GM18909 (cell line): ENCODE measurements around the gene CPN1.
"Not testable (repeated sequence)": the region's sequence is repeated elsewhere in the genome, so short reads cannot be mapped to it uniquely, and the experiment has no call there.

Experiments used
- ATAC-seq: cut with Tn5 transposase; IDR thresholded peaks from one replicate; pipeline ENCODE4 v1.9.1; 2021; ENCODE audit warnings: mild to moderate bottlenecking; ENCODE audit not compliant: unreplicated experiment, poor library complexity

Gene CPN1

DNA sequence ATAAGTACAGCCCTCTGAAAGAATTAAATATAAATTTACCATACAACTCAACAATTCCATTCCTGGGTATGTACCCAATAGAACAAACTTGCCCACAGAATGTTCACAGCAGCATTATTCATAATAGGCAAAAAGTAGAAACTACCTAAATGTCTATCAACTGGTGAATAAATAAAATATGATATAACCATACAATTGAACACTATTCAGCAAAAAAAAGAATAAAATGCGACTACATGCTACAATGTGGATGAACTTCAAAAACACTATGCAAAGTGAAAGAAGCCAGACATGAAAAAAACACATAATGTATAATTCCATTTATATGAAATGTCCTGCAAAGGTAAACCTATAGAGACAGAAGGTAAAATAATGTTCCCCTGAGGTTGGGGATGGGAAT is 2.0 kb upstream of the CPN1 start:
- ATAC-seq: no peak

GRCh38 chr10:100082276-100082675 is 607 bp upstream of the CPN1 start:
- not testable (repeated sequence) for ATAC-seq

GRCh38 chr10:100076750-100077149 is 4.9 kb downstream of the CPN1 start:
- ATAC-seq: no peak

DNA sequence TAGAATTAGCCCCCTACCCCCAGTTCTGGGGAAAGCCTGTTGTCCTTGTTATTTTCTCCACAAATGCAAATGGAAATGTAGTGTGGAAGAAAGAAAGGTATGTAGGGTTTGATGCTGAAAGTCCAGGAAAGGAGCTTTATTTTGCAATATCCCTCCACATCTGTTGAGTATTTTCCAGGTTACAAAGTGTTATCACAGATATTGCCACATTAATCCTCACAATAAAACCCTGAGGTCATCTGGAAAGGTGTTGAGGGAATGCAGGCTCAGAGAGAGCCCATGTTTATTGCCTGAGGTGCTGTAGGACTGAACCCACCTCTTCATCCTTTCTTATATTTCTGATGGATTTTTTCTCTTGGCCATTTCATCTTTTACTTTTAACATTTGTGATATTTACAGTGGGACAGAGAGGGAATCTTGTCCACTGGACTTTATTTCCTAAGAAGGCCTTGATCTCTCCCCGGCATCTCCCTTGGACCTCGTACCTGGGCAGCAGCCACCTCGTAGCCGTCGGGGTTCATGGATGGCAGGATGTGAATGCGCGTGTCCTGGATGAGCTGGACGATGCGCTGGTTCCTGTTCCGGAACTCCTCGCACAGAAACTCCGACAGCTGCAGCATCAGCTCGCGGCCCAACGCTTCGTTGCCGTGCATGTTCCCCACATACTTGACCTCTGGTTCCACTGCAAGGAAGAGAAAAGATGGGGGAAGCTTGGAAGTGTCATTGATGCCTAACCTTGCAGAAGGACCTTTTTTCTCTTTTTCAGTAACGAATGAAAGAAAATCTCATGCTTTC is 6.0 kb downstream of the CPN1 start:
- ATAC-seq: no peak

- ATAC-seq: no peak
Observed at GRCh38 chr10:100072514-100072913, 9.2 kb downstream of the CPN1 start.

GRCh38 chr10:100071529-100071928 is 10.1 kb downstream of the CPN1 start:
- no peak for ATAC-seq

- ATAC-seq: no peak
Observed at GRCh38 chr10:100067466-100067865, 14.2 kb downstream of the CPN1 start.

DNA sequence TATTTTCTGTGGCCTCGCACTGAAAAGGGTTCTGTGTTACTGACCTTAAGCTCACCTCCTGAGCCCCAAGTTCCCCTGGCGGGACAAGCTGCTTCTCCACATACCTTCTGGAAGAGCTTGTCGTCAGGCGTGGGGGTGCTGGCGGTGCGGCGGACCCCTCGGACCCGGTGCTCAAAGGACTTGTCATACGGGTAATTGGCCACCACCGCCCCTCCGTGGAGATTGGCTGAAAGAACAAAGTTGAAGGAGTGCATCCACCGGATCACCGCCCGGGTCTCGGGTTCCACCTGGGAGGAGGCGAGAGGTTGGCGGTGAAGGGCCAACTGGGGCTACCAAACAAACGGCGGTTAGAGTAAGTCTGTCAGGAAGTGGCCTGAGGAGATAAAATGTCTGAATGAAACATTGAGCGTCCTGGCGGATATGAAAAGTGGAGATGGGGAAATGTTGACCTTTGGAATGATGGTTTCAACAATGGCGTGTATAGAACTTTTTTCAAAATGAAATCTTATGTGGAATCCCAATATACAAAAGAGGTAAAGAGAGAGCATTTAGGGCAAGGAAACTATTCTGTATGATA is 16.5 kb downstream of the CPN1 start:
- no peak for ATAC-seq

- no peak for ATAC-seq
Observed at GRCh38 chr10:100061401-100061800, 20.3 kb downstream of the CPN1 start.

DNA sequence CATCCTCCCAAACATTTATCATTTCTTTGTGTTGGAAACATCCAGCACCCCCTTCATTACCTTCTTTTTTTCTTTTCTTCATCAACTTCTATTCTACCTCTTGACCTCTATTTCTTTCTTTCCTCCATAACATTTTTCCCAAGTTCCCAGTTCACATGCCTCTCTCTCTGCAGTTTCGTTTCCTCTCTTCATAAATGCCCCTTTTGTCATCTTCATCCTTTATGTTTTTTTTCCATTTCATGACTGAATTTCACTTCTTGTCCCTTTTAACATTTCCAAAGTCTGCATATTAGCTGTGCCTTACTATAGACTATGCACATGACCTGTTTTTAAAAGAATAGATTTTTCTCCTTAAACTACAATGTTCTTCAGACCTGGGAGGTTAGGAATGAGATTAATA is 23.7 kb downstream of the CPN1 start:
- no peak for ATAC-seq

- ATAC-seq: no peak
Observed at GRCh38 chr10:100053686-100054460, 27.8 kb downstream of the CPN1 start.

DNA sequence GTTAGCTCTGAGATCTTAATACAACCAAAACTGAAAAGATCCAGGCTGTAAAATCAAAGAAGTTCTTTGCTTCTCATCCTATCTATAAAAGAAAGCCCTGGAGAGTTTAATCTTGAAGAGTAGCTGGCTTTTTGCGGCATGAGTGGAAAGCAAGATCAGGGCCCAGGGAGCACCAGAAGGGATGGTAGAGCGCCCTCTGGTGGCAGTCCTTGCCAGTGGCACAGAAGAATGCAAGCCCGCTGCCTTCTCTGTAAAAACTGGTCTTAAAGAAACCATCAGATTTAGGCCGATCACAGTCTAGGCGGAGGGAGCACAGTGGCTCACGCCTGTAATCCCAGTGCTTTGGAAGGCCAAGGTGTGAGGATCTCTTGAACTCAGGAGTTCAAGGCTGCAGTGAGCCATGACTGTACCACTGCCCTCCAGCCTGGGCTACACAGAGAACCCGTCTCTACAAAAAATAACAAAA is 35.6 kb downstream of the CPN1 start:
- ATAC-seq: peak; percentile 54

- ATAC-seq: no peak
Observed at GRCh38 chr10:100045592-100045991, 36.1 kb downstream of the CPN1 start.

- no peak for ATAC-seq
Observed at GRCh38 chr10:100043796-100044195, 37.9 kb downstream of the CPN1 start.

DNA sequence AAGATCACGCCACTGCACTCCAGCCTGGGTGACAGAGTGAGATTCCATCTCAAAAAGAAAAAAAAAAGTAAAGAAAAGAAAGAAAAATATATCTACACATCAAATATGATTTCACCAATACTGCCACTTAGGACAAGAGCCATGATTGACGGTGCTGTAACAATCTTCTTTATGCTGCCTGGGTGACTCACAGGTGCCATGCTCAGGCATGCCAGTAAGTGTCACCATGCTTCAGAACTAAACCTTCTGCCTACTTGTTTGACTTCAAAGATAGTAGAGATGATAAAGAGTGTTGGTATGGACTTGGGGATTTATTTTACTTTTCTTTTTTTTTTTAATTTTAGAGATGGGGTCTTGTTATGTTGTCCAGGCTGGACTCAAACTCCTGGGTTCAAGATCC is 38.3 kb downstream of the CPN1 start:
- no peak for ATAC-seq

DNA sequence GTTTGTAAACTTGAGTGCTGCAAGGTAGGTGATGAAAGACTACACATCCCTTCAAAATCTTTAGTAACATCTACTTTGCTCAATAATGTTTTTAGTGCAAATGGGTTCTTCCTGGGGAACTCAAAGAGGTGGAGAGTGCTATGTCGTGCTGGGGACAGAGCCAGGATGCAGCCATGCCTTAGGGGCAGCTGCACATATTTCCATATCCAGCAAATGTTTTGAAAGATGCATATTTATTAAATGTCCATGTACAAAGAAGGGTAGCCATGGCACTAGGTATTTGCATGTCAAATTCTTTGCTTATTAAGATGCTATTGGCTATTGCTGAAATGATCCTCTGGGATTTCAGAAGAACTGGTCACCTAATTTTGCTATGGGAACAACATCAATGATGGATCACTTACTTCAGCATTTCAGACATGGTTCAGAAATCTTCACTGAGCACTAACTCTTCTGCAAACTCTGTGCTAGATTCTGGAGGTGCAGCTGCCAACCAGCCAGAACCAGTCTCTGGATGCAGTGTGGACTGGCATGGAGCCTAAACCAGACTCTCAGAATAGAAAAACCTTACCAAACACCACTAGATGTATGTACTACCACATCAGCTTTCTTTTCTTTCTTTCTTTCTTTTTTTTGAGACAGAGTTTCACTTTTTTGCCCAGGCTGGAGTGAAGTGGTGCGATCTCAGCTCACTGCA is 40.2 kb downstream of the CPN1 start:
- no peak for ATAC-seq

DNA sequence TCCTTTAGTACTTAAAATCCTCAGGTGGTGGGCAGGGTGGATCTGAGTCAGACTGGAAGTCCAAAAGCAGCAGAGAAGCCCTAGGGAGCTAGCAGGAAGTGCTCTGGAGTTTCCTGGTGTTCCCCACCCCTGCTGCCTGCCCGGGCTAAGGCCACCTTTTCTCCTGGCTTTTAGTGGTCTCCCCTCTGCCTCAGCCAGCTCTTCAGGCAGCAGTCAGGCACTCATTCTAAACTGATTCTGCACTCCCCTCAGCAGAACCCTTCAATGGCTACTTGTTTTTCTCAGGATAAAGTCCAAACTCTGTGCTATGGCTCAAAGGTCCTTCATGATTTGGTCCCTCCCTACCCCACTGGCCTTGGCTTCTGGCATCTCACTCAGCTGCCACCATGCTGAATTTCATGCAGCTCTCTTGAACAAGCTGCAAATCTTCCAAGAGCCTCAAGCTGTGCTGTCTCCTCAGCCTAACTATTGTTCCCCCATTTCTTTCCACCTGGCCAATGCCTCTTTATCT is 43.1 kb downstream of the CPN1 start:
- ATAC-seq: no peak

- ATAC-seq: no peak
Observed at GRCh38 chr10:100037758-100038315, 43.8 kb downstream of the CPN1 start.

- ATAC-seq: no peak
Observed at GRCh38 chr10:100036850-100037249, 44.8 kb downstream of the CPN1 start.

GRCh38 chr10:100033766-100034418 is 47.8 kb downstream of the CPN1 start:
- no peak for ATAC-seq
